BE2C (cell line): Measurements from ENCODE around the gene ADGRG2.
"Not testable (repeated sequence)": the region's sequence is repeated elsewhere in the genome, so short reads cannot be mapped to it uniquely, and the experiment has no call there.

ENCODE experiments used
- DNase-seq: peaks from one replicate; pipeline ENCODE4 v3.0.0-alpha.2; 2020
- H3K27me3 ChIP-seq: fragments of 250-450 bp; sonication (Bioruptor Pico); 2 replicates; pipeline ENCODE4 v1.5.1; 2020; ENCODE audit warnings: mild to moderate bottlenecking
- H3K36me3 ChIP-seq: fragments of 250-450 bp; sonication (Bioruptor Pico); 2 replicates; pipeline ENCODE4 v1.5.1; 2020; ENCODE audit warnings: mild to moderate bottlenecking
- H3K4me1 ChIP-seq: fragments of 250-450 bp; sonication (Bioruptor Pico); 2 replicates; pipeline ENCODE4 v1.5.1; 2020
- H3K4me3 ChIP-seq: 2 replicates; pipeline ENCODE4 v1.5.1; 2011; ENCODE audit warnings: low read depth, low read length
- H3K9me3 ChIP-seq: fragments of 250-450 bp; sonication (Bioruptor Pico); 2 replicates; pipeline ENCODE4 v1.5.1; 2020
- CTCF ChIP-seq: IDR thresholded peaks from 2 replicates; pipeline ENCODE4 v1.5.1; 2012; ENCODE audit warnings: mild to moderate bottlenecking, low read depth, low read length

ADGRG2 gene

GRCh38 chrX:19028560-19028959 lies 93.7 kb downstream of the ADGRG2 start:
- no peak overlapping the region for H3K4me3 ChIP-seq
- DNase-seq, result no peak
- no peaks in the 10 kb centered on the region for H3K36me3 ChIP-seq
- no peaks in the 10 kb centered on the region for H3K27me3 ChIP-seq
- no peak for TF ChIP-seq CTCF
- H3K9me3 ChIP-seq, result no peaks in the 10 kb centered on the region
- H3K4me1 ChIP-seq, result no peaks in the 10 kb centered on the region

GRCh38 chrX:19024366-19024765 lies 97.9 kb downstream of the ADGRG2 start:
- no peaks in the 10 kb centered on the region for H3K27me3 ChIP-seq
- no peak for TF ChIP-seq CTCF
- no peaks in the 10 kb centered on the region for H3K36me3 ChIP-seq
- no peak for DNase-seq
- H3K9me3 ChIP-seq, result no peaks in the 10 kb centered on the region
- H3K4me1 ChIP-seq, result no peaks in the 10 kb centered on the region
- no peak overlapping the region for H3K4me3 ChIP-seq

- Histone ChIP-seq H3K4me3 (no peak overlapping the region), H3K9me3 (no peaks in the 10 kb centered on the region), H3K27me3 (no peaks in the 10 kb centered on the region), H3K36me3 (no peaks in the 10 kb centered on the region), H3K4me1 (no peaks in the 10 kb centered on the region)
- no peak for DNase-seq
- TF ChIP-seq CTCF, result no peak
These were observed 102.3 kb downstream of the ADGRG2 start for GRCh38 chrX:19019996-19020395.

GRCh38 chrX:19017271-19017670 lies 105.0 kb downstream of the ADGRG2 start:
- Histone ChIP-seq H3K27me3 (no peaks in the 10 kb centered on the region), H3K9me3 (no peaks in the 10 kb centered on the region), H3K4me3 (no peak overlapping the region), H3K36me3 (no peaks in the 10 kb centered on the region), H3K4me1 (no peaks in the 10 kb centered on the region)
- peak; percentile 54 for DNase-seq
- peak; percentile 76 for TF ChIP-seq CTCF

- H3K9me3 ChIP-seq, H3K36me3 ChIP-seq: not testable (repeated sequence)
These were observed 105.7 kb downstream of the ADGRG2 start for GRCh38 chrX:19016614-19017013.

GRCh38 chrX:19007868-19008267 lies 114.4 kb downstream of the ADGRG2 start:
- Histone ChIP-seq H3K27me3 (no peaks in the 10 kb centered on the region), H3K4me3 (no peak overlapping the region), H3K4me1 (no peaks in the 10 kb centered on the region), H3K36me3 (no peaks in the 10 kb centered on the region), H3K9me3 (no peaks in the 10 kb centered on the region)
- DNase-seq, result no peak
- no peak for TF ChIP-seq CTCF

More at GRCh38 chrX:19016614-19017013, 105.7 kb downstream of the ADGRG2 start:
- not testable (repeated sequence) for DNase-seq, H3K27me3 ChIP-seq, H3K4me3 ChIP-seq, H3K4me1 ChIP-seq

GRCh38 chrX:19007011-19007410 lies 115.3 kb downstream of the ADGRG2 start:
- Histone ChIP-seq H3K9me3 (no peaks in the 10 kb centered on the region), H3K36me3 (no peaks in the 10 kb centered on the region), H3K27me3 (no peaks in the 10 kb centered on the region), H3K4me3 (no peak overlapping the region), H3K4me1 (no peaks in the 10 kb centered on the region)
- no peak for TF ChIP-seq CTCF
- DNase-seq, result no peak
